Measurements from ENCODE around the gene GLIS1.

GLIS1 gene

GRCh38 chr1:53739109-53739681 is at the start of gene GLIS1:
TSS of gene GLIS1 (minus strand) at chr1:53739164. CDS start at chr1:53738064, 1,100 bp downstream.
- in situ Hi-C loops (cut with MboI; ENCODE audit: low pct_unique_long_range_greater_than_20kb, low sequenced_read_pairs, unreplicated experiment) = no loop called here

DNA sequence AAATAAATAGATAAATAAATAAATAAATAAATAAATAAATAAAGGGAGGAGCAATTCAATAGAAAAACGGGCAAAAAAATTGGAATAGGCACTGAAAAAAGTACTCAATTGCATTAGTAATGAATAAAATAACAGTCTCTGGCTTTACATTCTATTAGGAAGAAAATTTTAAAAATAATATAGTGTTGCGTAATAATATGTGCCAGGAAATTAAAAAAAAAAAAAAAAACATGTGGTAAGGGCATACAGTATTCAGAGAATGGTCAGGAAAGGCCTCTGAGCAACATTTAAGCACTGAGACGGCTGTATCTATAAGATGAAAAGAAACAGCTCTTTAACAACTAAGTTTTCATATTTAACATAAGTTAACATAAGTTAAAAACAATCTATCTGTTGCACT is 48.7 kb upstream of the GLIS1 start:
- TF ChIP-seq CTCF (IDR thresholded peaks at IDR 0.05; ENCODE audit: extremely low read depth, insufficient read depth, missing control alignments) = no peak
- in situ Hi-C loops (cut with MboI; ENCODE audit: low pct_unique_long_range_greater_than_20kb, low sequenced_read_pairs, unreplicated experiment) = no loop called here

More at GRCh38 chr1:53739109-53739681, at the start of gene GLIS1:
- peak; percentile 98 for DNase-seq (ENCODE audit: low spot score)
- no peak for TF ChIP-seq CTCF (IDR thresholded peaks at IDR 0.05; ENCODE audit: extremely low read depth, insufficient read depth, missing control alignments)

DNA sequence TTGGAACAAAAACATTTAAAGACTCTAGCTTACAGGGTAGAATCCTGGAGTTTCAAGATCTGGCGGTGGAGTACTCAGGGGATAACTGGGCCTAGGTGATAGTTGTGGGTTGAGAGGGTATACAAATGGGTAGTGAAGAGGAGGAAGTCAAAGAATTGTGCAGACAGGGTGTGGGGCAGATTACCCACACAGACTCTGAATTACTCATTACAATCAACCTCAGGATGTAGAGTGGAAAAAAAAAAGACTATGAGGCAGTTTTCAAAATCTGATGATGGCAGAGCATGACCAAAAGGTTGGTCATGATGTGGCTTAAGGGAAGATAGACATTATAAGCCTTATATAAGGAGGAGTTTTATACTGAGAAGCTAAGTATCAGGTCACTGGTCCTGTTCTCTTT is 44.1 kb upstream of the GLIS1 start:
- DNase-seq (ENCODE audit: low spot score) = no peak
- TF ChIP-seq CTCF (IDR thresholded peaks at IDR 0.05; ENCODE audit: extremely low read depth, insufficient read depth, missing control alignments) = no peak
- in situ Hi-C loops (cut with MboI; ENCODE audit: low pct_unique_long_range_greater_than_20kb, low sequenced_read_pairs, unreplicated experiment) = no loop called here

More for the DNA sequence above, 48.7 kb upstream of the GLIS1 start:
- no peak for DNase-seq (ENCODE audit: low spot score)

DNA sequence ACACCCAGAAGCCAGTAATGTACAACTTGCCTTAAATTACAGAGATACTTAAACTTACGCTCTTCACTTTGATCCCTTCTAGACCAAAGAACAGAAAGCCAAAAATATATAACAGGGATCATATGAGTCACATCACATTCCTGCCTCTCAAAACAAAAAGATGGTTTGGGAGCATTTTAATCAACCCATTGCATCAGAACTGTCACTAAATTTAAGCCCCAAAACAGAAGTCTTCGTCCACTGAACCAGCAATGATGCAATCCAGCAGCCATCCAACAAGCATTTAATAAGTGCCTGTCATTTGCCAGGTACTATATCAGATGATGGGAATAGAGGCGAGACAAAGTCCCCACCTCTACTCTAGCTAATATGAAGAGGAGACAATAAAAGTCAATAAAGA is 42.7 kb upstream of the GLIS1 start:
- no peak for TF ChIP-seq CTCF (IDR thresholded peaks at IDR 0.05; ENCODE audit: extremely low read depth, insufficient read depth, missing control alignments)
- in situ Hi-C loops (cut with MboI; ENCODE audit: low pct_unique_long_range_greater_than_20kb, low sequenced_read_pairs, unreplicated experiment) = no loop called here
- no peak for DNase-seq (ENCODE audit: low spot score)

DNA sequence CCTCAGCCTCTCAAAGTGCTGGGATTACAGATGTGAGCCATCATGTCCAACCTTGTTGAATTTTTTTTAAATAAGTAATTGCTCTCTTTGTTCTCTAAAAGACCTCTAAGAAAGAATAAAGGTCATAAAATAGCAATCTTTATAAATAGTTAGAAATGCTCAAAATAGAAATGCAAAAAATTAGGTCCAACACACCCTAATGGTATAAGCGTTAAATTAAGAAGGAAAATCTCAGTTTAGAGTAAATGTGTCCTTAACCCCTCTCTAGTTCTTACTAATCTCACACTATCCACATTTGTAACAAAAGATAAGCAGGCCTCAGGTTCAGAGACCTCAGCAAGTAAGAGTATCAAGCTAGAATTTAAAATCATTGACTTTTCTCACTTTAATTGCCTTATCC is 38.3 kb upstream of the GLIS1 start:
- no peak for DNase-seq (ENCODE audit: low spot score)
- no peak for TF ChIP-seq CTCF (IDR thresholded peaks at IDR 0.05; ENCODE audit: extremely low read depth, insufficient read depth, missing control alignments)
- in situ Hi-C loops (cut with MboI; ENCODE audit: low pct_unique_long_range_greater_than_20kb, low sequenced_read_pairs, unreplicated experiment) = no loop called here

DNA sequence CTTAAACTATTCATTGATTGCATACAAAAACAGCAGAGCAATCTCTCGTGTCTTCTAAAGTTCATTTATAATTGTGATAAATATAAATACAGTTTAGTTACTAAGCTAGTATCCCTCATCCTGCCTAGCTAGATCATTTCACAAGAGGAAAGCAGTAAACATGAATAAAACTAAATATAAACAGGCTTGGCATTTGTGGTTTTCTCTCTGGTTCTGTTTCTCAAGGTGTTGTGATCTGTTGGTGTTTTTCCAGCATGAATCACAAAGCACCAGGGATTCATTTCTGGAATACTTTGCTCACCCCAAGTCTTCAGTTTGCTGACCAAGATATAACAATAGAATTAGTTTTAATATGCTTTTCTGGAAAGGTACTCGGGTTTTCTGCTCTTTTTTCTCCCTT is 32.7 kb upstream of the GLIS1 start:
- TF ChIP-seq CTCF (IDR thresholded peaks at IDR 0.05; ENCODE audit: extremely low read depth, insufficient read depth, missing control alignments) = no peak
- in situ Hi-C loops (cut with MboI; ENCODE audit: low pct_unique_long_range_greater_than_20kb, low sequenced_read_pairs, unreplicated experiment) = no loop called here
- no peak for DNase-seq (ENCODE audit: low spot score)

All from GM13977 (cell line).